Ovary (tissue), 3 donors: ENCODE measurements around the gene ACTG1.

Source experiments
- CTCF ChIP-seq, 3 donors: fragments of 450-650 bp in 2 of 3; fragments of 200-600 bp in 1 of 3; IDR thresholded peaks; one replicate each; pipeline versions ENCODE4 v1.5.1 to v1.8.0; 2016 to 2022; ENCODE audit warnings: antibody characterized with exemption in 3 of 3, mild to moderate bottlenecking in 1 of 3
- POLR2A ChIP-seq: fragments of 450-650 bp; IDR thresholded peaks from one replicate; pipeline ENCODE4 v1.6.1; 2017; ENCODE audit warnings: antibody characterized with exemption, mild to moderate bottlenecking, moderate library complexity
- donor health status: DM: no; HTN: no; CAD: no.

DNA sequence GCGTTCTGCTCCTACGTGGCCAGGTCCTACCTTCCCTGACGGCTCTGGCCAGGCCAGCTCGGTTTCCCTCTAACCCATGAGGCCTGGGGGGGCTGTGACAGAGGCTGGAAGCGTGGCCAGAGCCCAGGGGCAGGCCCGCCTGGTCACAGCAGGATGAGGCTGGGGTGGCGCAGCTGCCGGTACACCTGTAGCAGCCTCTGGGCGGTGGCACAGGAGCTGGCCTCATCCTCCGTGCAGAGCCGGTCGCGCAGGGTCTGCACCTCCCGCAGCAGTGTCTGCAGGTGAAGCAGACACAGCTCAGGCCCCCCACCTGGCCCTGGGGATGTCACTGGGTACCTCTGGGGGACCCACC lies 28.1 kb upstream of the ACTG1 start:
- TF ChIP-seq POLR2A, result no peak
- TF ChIP-seq CTCF (IDR thresholded peaks at IDR 0.05), result no peak
